Cerebellar nuclear complex (tissue), 1 donor: ENCODE measurements around the gene CSGALNACT2.

Source experiments
- DNase-seq, 2 experiments: peaks; one replicate each; lab custom pipeline; 2025; lab: John Stamatoyannopoulos, UW

CSGALNACT2 gene

DNA sequence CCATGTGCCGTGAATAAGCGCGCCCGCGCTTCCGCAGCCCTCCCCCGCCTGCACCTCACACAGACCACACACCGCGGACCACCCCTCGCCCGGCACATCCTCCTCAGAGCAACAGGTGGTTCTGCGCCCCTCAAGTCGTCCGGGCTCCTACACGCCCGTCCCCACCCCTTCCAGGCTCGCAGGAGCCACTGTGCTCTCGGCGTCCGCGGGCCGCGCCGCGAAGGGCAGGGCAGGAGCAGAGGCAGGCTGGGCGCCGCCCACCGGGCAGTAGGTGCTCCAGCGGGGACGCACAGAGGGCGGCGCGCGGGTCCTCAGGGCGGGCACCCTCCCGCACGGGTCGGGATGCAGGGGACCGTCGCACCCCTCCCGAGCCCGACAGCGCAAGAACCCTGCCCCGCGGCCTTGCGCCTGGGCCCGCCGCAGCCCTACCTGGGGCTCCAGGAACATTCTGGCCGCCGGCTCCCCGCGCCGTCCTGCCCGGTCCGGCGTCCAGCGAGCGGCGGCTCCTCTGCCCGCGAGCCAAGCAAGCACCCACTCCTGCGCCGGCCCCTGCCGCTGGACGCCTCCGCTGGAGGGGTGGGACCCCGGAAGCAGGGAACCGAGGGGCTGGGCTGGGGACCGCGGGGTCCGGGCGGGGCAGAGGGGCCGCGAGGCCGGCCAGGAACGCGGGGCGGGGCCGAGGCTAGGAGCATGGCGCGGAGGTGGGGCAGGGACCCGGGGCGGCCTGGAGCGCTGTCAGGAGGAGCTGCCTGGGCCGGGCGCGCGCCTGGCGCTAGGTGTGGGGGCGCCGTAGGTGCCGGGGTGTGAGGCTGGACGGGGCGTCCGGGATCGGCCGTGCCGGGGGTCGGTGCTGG is 91.2 kb downstream of the CSGALNACT2 start:
- no peak for DNase-seq

DNA sequence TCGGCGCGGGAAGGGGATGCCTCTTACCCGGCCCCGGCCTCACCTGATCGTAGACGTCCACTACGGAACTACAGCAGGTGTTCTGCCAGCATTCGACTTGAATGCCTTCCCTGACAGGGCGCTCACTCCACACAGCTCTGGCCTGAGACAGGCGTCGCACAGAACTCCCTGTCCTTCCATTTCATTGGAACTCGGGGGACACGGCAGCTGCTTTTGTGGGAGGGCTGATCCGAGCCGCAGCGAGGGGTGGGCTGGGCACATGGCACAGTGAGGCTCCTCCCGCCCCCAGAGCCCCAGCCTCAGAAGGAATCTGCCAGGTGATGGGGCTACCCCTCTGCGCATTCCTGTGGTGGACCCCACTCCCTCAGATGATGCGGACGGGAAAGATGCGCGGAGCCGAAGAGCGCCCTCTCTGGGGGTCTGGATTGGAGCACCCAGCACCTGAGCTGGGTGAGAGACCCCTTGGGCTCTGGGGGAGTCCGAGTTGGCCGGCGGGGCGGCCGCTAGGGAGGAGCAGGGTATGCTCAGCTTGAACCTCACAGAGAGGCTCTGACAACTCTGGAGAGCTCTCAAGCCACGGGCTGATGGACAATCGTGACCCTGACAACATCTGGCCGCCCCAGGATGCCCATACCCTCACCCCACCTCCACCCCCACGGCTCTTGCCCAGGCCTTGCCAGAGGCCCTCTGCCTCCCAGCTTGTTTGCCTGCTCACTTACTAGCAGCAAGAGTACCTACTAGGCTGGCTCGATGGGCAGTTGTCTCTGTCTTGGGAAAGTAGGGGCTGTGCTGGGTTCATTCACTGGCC is 92.1 kb downstream of the CSGALNACT2 start:
- no peak for DNase-seq

DNA sequence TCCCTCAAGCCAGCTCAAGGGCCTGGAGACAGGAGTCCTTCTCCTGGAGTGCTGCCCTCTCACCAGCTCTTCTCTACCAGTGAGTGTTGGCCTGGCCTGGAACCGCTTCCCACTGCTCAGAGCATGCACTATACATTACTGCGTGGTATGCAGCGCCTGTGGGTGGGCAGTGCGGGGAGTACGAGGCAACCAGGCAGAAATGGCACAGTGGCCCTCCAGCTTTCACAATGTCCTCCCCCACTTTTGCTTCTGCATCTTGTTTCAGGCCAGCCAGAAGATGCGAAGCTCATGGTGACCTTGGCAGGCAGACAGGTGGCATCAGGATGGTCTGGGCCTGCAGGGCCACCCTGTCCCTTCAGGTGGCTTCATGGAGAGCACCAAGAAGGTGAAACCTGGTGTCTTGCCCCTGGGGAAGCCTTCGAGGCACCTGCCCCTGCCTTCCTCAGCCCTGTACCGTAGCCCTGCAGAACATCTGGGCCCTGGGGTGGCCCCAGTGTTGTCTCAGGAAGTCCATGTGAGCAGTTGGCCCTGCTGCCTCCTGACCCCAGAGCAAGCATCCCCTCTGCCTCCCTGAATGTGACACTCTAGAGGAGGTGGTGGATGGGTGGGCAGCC is 92.8 kb downstream of the CSGALNACT2 start:
- no peak for DNase-seq

DNA sequence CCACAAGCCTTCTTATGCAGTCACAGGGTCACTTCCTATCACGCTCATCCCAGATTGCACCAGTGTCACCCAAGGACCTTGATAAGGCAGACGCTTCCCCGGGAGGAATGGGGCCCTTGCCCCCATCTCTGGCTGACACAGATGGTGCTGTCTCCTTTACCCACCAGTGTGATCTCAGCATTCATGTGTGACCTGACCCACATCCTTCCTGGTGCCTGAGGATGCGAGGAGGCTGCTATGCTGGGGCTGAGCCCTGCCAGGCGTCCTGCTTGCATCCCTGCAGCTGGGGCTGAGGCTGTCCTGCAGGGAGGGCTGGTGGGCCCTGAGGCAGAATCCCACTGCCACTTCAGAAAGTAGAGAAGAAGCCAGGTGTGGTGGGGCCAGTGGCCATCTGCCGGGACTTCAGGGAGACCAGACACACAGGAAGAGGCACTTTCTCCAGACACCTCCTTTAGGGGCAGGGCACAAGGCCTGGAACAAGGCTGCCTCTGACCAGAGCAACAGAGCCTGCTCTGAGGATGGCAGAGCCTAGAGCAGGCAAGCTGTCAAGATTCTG is 93.4 kb downstream of the CSGALNACT2 start:
- no peak for DNase-seq

DNA sequence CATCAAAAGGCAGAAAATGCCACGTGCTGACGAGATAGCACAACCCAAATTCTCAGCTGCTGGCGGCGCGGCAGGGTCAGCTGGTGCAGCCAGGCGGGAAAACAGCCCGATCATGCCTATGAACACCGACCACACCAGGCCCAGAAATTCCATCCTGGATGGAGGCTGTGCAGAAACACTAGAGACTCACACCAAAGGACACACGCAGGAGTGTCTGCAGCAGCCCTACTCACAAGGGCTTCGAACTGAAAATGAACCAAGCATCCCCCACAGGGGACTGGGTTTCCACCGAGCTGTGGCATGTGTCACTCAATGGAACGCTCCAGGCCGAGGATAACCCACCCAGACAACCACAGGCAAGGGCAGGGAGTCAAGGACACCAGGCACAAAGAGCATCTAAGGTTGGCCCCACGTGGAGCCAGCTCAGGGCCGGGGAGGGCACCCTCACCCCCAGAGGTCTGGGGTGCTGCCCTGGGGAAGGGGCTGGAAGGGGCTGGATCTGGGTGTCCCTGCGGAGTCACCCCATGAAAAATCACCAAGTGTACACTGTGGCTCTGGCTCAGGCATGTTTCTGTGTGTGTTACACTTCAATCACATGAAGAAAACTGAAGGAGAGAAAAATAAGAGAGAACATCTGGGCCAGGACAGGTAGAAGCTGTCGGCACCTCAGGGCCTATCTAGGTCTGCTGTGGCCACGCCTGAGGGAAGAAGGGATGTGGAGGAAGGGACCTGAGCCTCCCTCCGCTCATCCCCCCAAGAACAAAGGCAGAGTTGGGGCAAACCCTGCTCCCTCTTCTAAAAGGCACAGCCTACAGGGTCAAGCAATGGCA is 95.6 kb downstream of the CSGALNACT2 start:
- DNase-seq: no peak

DNA sequence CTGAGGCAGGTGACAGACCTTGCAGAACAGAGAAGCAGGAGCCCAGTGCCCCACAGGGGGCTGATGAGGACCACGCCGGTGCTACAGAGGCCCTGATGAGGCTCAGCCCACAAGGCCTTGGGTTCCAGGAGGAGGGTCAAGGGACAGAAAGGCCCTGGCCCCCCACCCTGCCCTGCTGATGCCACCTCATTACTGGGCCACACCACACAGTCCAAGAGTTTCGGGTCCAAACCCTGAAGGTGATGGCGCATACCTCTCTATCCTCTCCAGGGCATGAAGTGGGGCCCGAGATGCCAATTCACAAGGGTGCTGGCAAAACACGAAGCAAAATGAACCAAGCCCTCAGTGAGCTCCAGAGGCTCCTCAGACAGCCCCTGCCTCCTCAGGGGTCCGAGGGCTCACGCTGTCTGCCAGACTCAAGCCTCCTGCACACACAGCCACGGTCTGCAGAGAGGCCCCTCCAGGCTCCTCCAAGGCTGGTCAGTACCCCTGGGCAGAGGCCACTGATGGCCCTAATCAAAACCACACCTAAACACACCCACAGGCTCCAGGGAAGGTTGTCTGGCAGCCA is 96.3 kb downstream of the CSGALNACT2 start:
- no peak for DNase-seq
